NT2/D1 (cell line): ENCODE measurements around the gene P2RX7.
"Not testable (repeated sequence)": the region's sequence is repeated elsewhere in the genome, so short reads cannot be mapped to it uniquely, and the experiment has no call there.

ENCODE experiments used
- DNase-seq: peaks from one replicate; pipeline ENCODE4 v3.0.0-alpha.2; 2011; ENCODE audit warnings: low read depth, low spot score
- H3K27me3 ChIP-seq: 2 replicates; pipeline ENCODE4 v1.6.0; 2011; ENCODE audit warnings: mild to moderate bottlenecking; ENCODE audit not compliant: insufficient read length, insufficient read depth
- H3K36me3 ChIP-seq: 2 replicates; pipeline ENCODE4 v1.6.1; 2011; ENCODE audit warnings: mild to moderate bottlenecking, low read length, mixed read lengths; ENCODE audit not compliant: insufficient read depth, insufficient read length
- H3K4me1 ChIP-seq: 2 replicates; pipeline ENCODE4 v1.5.1; 2011; ENCODE audit not compliant: insufficient read depth, insufficient read length
- H3K4me3 ChIP-seq: 2 replicates; pipeline ENCODE4 v1.5.1; 2011; ENCODE audit warnings: low read depth; ENCODE audit not compliant: insufficient read length
- H3K9ac ChIP-seq: 2 replicates; pipeline ENCODE4 v1.6.0; 2011; ENCODE audit warnings: low read depth; ENCODE audit not compliant: insufficient read length
- H3K9me3 ChIP-seq: 2 replicates; pipeline ENCODE4 v1.5.1; 2011; ENCODE audit warnings: mild to moderate bottlenecking, low read length; ENCODE audit not compliant: insufficient read depth
- SUZ12 ChIP-seq: IDR thresholded peaks from 2 replicates; pipeline ENCODE4 v1.6.1; 2011; ENCODE audit not compliant: insufficient read length, insufficient read depth; ENCODE audit errors: extremely low read depth
- YY1 ChIP-seq: IDR thresholded peaks from 2 replicates; pipeline ENCODE4 v1.6.1; 2011; ENCODE audit not compliant: insufficient read length, insufficient read depth
- ZNF274 ChIP-seq: IDR thresholded peaks from 2 replicates; pipeline ENCODE4 v1.6.1; 2011; ENCODE audit warnings: mild to moderate bottlenecking, low read depth, low read length

The P2RX7 gene

GRCh38 chr12:121228919-121229665, 96.4 kb downstream of the P2RX7 start:
- H3K9ac ChIP-seq = peak overlapping the region; percentile 23
- no peak for TF ChIP-seq ZNF274
- no peak for TF ChIP-seq YY1
- TF ChIP-seq SUZ12 = no peak

GRCh38 chr12:121229826-121230537, 97.3 kb downstream of the P2RX7 start:
- H3K9me3 ChIP-seq, H3K9ac ChIP-seq, H3K27me3 ChIP-seq, H3K4me3 ChIP-seq, H3K4me1 ChIP-seq: not testable (repeated sequence)
- DNase-seq = peak; percentile 90
- H3K36me3 ChIP-seq = peaks cover 48% of the 10 kb centered on the region

More at GRCh38 chr12:121228919-121229665, 96.4 kb downstream of the P2RX7 start:
- Histone ChIP-seq H3K4me1 (peaks cover 2% of the 10 kb centered on the region), H3K9me3 (no peaks in the 10 kb centered on the region), H3K27me3 (no peaks in the 10 kb centered on the region), H3K4me3 (no peak overlapping the region), H3K36me3 (peaks cover 48% of the 10 kb centered on the region)
- no peak for DNase-seq

- H3K36me3 ChIP-seq = peaks cover 48% of the 10 kb centered on the region
- H3K9me3 ChIP-seq = no peaks in the 10 kb centered on the region
- no peak overlapping the region for H3K9ac ChIP-seq
- no peak for DNase-seq
- H3K27me3 ChIP-seq = no peaks in the 10 kb centered on the region
- H3K4me3 ChIP-seq = no peak overlapping the region
- no peak for TF ChIP-seq YY1
- no peak for TF ChIP-seq SUZ12
- TF ChIP-seq ZNF274 = no peak
- H3K4me1 ChIP-seq = peaks cover 3% of the 10 kb centered on the region
Observed at GRCh38 chr12:121230538-121230907, 97.8 kb downstream of the P2RX7 start.

DNA sequence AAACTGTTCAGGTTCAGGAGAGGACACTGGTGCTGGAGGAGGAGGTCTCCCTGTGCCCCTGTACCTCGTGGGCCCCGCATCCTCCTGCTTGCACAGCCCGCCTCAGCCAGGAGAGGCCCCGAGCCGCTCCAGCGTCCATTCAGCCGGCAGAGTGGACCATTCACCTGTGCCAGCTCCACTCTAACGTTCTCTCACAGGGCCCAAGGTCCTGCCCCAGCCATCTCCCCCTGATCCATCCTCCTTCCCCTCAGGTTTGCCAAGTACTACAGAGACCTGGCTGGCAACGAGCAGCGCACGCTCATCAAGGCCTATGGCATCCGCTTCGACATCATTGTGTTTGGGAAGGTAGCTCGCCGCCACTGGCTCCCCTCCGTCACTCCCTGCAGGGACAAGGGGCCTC, 99.5 kb downstream of the P2RX7 start:
- no peaks in the 10 kb centered on the region for H3K27me3 ChIP-seq
- no peak overlapping the region for H3K4me3 ChIP-seq
- H3K36me3 ChIP-seq = peaks cover 56% of the 10 kb centered on the region
- no peak overlapping the region for H3K9ac ChIP-seq
- H3K4me1 ChIP-seq = peaks cover 4% of the 10 kb centered on the region
- H3K9me3 ChIP-seq = no peaks in the 10 kb centered on the region
- no peak for TF ChIP-seq ZNF274
- no peak for TF ChIP-seq SUZ12
- no peak for TF ChIP-seq YY1
- no peak for DNase-seq

DNA sequence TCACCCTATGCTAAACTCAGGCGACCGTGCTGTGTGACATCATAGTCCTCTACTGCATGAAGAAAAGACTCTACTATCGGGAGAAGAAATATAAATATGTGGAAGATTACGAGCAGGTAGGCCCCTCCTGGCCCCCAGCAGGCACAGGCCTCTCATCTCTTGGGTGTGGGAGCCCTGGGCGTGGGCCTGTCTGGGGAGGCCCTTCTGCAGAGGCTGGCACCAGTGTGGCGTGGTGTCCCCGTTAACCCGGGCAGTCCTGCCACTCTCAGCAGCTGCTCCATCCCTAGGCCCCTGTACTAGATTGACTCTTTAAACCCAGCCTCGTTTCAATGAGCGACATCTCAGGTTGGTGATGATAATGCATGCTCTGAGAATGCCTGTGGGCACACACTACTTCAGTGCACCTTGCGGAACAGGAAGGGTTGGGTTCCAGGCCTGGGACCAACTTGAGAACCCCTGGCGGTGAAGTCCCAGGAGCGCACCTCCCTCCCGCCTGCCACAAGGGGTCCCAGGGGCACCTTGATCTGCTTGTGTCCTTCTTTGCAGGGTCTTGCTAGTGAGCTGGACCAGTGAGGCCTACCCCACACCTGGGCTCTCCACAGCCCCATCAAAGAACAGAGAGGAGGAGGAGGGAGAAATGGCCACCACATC, 100.4 kb downstream of the P2RX7 start:
- H3K36me3 ChIP-seq = peaks cover 60% of the 10 kb centered on the region

DNA sequence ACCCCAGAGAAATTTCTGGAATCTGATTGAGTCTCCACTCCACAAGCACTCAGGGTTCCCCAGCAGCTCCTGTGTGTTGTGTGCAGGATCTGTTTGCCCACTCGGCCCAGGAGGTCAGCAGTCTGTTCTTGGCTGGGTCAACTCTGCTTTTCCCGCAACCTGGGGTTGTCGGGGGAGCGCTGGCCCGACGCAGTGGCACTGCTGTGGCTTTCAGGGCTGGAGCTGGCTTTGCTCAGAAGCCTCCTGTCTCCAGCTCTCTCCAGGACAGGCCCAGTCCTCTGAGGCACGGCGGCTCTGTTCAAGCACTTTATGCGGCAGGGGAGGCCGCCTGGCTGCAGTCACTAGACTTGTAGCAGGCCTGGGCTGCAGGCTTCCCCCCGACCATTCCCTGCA, 100.9 kb downstream of the P2RX7 start:
- H3K9ac ChIP-seq = peak overlapping the region; percentile 39
- no peaks in the 10 kb centered on the region for H3K27me3 ChIP-seq
- peaks cover 60% of the 10 kb centered on the region for H3K36me3 ChIP-seq
- no peaks in the 10 kb centered on the region for H3K9me3 ChIP-seq
- H3K4me1 ChIP-seq = peaks cover 10% of the 10 kb centered on the region
- no peak overlapping the region for H3K4me3 ChIP-seq
- TF ChIP-seq ZNF274 (no peak), YY1 (no peak), SUZ12 (no peak)
- DNase-seq = no peak

More for the DNA sequence above, 100.4 kb downstream of the P2RX7 start:
- Histone ChIP-seq H3K27me3 (no peaks in the 10 kb centered on the region), H3K4me3 (no peak overlapping the region), H3K9me3 (no peaks in the 10 kb centered on the region), H3K9ac (peak overlapping the region; percentile 39), H3K4me1 (peaks cover 5% of the 10 kb centered on the region)
- DNase-seq = no peak
- TF ChIP-seq ZNF274 = no peak
- no peak for TF ChIP-seq YY1
- no peak for TF ChIP-seq SUZ12

DNA sequence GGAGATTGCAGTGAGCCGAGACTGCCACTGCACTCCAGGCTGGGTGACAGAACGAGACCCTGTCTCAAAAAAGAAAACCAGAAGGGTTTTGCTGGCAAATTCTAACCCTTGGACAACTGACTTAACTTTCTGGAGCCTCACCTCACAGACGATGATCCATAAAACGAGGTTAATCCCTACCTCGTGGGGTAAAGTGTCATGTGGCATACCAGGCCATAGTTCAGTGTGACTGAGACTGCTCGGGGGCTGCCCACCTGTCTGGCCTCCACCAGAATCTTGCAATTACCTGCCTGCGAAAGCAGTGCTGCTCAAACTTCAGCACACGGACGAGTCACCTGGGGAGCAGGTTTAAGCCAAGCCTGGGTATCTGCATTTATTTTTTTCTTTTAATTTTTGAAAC, 104.1 kb downstream of the P2RX7 start:
- H3K27me3 ChIP-seq = no peaks in the 10 kb centered on the region
- no peak overlapping the region for H3K4me3 ChIP-seq
- no peak for DNase-seq
- TF ChIP-seq ZNF274 (no peak), SUZ12 (no peak), YY1 (no peak)
- H3K36me3 ChIP-seq = peaks cover 46% of the 10 kb centered on the region
- H3K9ac ChIP-seq = no peak overlapping the region
- H3K4me1 ChIP-seq = peaks cover 16% of the 10 kb centered on the region
- H3K9me3 ChIP-seq = no peaks in the 10 kb centered on the region
